Measurements from ENCODE around the gene MPHOSPH9.

Gene MPHOSPH9

GRCh38 chr12:123232807-123233504 is at the start of gene MPHOSPH9, which contains the start of gene MTRFR:
MPHOSPH9 (minus strand) TSS chr12:123233141; CDS start chr12:123230364, 2,777 bp downstream.
MTRFR (plus strand) TSS chr12:123233436; CDS start chr12:123253675, 20,239 bp downstream.
- TF ChIP-seq, protein P1, sequence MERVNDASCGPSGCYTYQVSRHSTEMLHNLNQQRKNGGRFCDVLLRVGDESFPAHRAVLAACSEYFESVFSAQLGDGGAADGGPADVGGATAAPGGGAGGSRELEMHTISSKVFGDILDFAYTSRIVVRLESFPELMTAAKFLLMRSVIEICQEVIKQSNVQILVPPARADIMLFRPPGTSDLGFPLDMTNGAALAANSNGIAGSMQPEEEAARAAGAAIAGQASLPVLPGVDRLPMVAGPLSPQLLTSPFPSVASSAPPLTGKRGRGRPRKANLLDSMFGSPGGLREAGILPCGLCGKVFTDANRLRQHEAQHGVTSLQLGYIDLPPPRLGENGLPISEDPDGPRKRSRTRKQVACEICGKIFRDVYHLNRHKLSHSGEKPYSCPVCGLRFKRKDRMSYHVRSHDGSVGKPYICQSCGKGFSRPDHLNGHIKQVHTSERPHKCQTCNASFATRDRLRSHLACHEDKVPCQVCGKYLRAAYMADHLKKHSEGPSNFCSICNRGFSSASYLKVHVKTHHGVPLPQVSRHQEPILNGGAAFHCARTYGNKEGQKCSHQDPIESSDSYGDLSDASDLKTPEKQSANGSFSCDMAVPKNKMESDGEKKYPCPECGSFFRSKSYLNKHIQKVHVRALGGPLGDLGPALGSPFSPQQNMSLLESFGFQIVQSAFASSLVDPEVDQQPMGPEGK (CRISPR knock-in tag; IDR thresholded peaks at IDR 0.05; ENCODE audit: borderline replicate concordance): peak; percentile 87; the same call in 1 of the 2 replicates
- TF ChIP-seq ZC3H10 (CRISPR knock-in tag; IDR thresholded peaks at IDR 0.05): no peak
- 0 out of 2 replicates have a peak, but pooled peaks have one; percentile 44 for TF ChIP-seq POU6F1 (CRISPR knock-in tag; IDR thresholded peaks at IDR 0.05; ENCODE audit: borderline replicate concordance, low read depth)
- TF ChIP-seq TCF4 (CRISPR knock-in tag; IDR thresholded peaks at IDR 0.05; ENCODE audit: borderline replicate concordance): no peak
- TF ChIP-seq PPARA (CRISPR knock-in tag; IDR thresholded peaks at IDR 0.05; ENCODE audit: borderline replicate concordance): no peak
- TF ChIP-seq ISL1 (CRISPR knock-in tag; IDR thresholded peaks at IDR 0.05): no peak
- TF ChIP-seq CREB5 (CRISPR knock-in tag; IDR thresholded peaks at IDR 0.05; ENCODE audit: low read depth): no peak
- TF ChIP-seq ESRRG (CRISPR knock-in tag; IDR thresholded peaks at IDR 0.05): no peak
- peak; percentile 95 for ATAC-seq

GRCh38 chr12:123282111-123282510 is 49.2 kb upstream of the MPHOSPH9 start:
- ATAC-seq: no peak
- TF ChIP-seq, protein P1 (CRISPR knock-in tag; IDR thresholded peaks at IDR 0.05; ENCODE audit: borderline replicate concordance): no peak
- TF ChIP-seq PPARA (CRISPR knock-in tag; IDR thresholded peaks at IDR 0.05; ENCODE audit: borderline replicate concordance) (no peak), ZNF70 (CRISPR knock-in tag; IDR thresholded peaks at IDR 0.05) (no peak), ISL1 (CRISPR knock-in tag; IDR thresholded peaks at IDR 0.05) (no peak), TSHZ2 (CRISPR knock-in tag; IDR thresholded peaks at IDR 0.05) (no peak), POU6F1 (CRISPR knock-in tag; IDR thresholded peaks at IDR 0.05; ENCODE audit: borderline replicate concordance, low read depth) (no peak), ESRRG (CRISPR knock-in tag; IDR thresholded peaks at IDR 0.05) (no peak), TCF4 (CRISPR knock-in tag; IDR thresholded peaks at IDR 0.05; ENCODE audit: borderline replicate concordance) (no peak), TOX (CRISPR knock-in tag; IDR thresholded peaks at IDR 0.05; ENCODE audit: borderline replicate concordance) (no peak), ARNTL (CRISPR knock-in tag; IDR thresholded peaks at IDR 0.05; ENCODE audit: borderline replicate concordance, low read depth) (no peak), RARB (CRISPR knock-in tag; IDR thresholded peaks at IDR 0.05) (no peak), ZFP3 (CRISPR knock-in tag; IDR thresholded peaks at IDR 0.05) (no peak), ZNF8 (CRISPR knock-in tag; IDR thresholded peaks at IDR 0.05) (no peak), SNAI2 (CRISPR knock-in tag; IDR thresholded peaks at IDR 0.05) (no peak), OSR1 (CRISPR knock-in tag; IDR thresholded peaks at IDR 0.05) (no peak), CSDC2 (CRISPR knock-in tag; IDR thresholded peaks at IDR 0.05) (no peak), GLIS3 (CRISPR knock-in tag; IDR thresholded peaks at IDR 0.05) (no peak), BACH2 (CRISPR knock-in tag; IDR thresholded peaks at IDR 0.05; ENCODE audit: borderline replicate concordance) (no peak), CSRNP3 (CRISPR knock-in tag; IDR thresholded peaks at IDR 0.05) (no peak), ZFP30 (CRISPR knock-in tag; IDR thresholded peaks at IDR 0.05) (no peak)

Measured in SK-N-SH treated with all-trans-retinoic acid at 6 μM for 48 hours (cell line).